NCI-H2227 (cell line): ENCODE data around the gene GIMAP8.
"Not testable (repeated sequence)": the region's sequence is repeated elsewhere in the genome, so short reads cannot be mapped to it uniquely, and the experiment has no call there.

Experiments
- DNase-seq: peaks from one replicate; lab custom pipeline; 2025; ENCODE audit not compliant: unreplicated experiment; lab: John Stamatoyannopoulos, UW

GIMAP8 gene

GRCh38 chr7:150435390-150436073 lies 14.9 kb upstream of the GIMAP8 start:
- DNase-seq, result no peak

- no peak for DNase-seq
Observed at GRCh38 chr7:150439967-150440366, 10.5 kb upstream of the GIMAP8 start.

GRCh38 chr7:150441524-150441923 lies 8.9 kb upstream of the GIMAP8 start:
- no peak for DNase-seq

GRCh38 chr7:150442811-150443210 lies 7.6 kb upstream of the GIMAP8 start:
- no peak for DNase-seq

- DNase-seq, result no peak
Observed at GRCh38 chr7:150443793-150444540, 6.5 kb upstream of the GIMAP8 start.

GRCh38 chr7:150444674-150445365 lies 5.6 kb upstream of the GIMAP8 start:
- no peak for DNase-seq

GRCh38 chr7:150446288-150446938 lies 4.0 kb upstream of the GIMAP8 start:
- no peak for DNase-seq

- no peak for DNase-seq
Observed at GRCh38 chr7:150447966-150448788, 2.3 kb upstream of the GIMAP8 start.

- DNase-seq, result peak; percentile 76
Observed at GRCh38 chr7:150448789-150449147, 1.7 kb upstream of the GIMAP8 start.

- DNase-seq, result no peak
Observed at GRCh38 chr7:150449206-150449952, 1.1 kb upstream of the GIMAP8 start.

GRCh38 chr7:150451097-150451793 lies 815 bp downstream of the GIMAP8 start:
- DNase-seq, result no peak

GRCh38 chr7:150451833-150452461 lies 1.5 kb downstream of the GIMAP8 start:
- no peak for DNase-seq

- no peak for DNase-seq
Observed at GRCh38 chr7:150453181-150453580, 2.8 kb downstream of the GIMAP8 start.

- no peak for DNase-seq
Observed at GRCh38 chr7:150453892-150454291, 3.5 kb downstream of the GIMAP8 start.

- DNase-seq, result not testable (repeated sequence)
Observed at GRCh38 chr7:150457064-150457463, 6.6 kb downstream of the GIMAP8 start.

- DNase-seq, result no peak
Observed at GRCh38 chr7:150458235-150458634, 7.8 kb downstream of the GIMAP8 start.

GRCh38 chr7:150458756-150459155 lies 8.3 kb downstream of the GIMAP8 start:
- no peak for DNase-seq

- DNase-seq, result no peak
Observed at GRCh38 chr7:150461520-150461919, 11.1 kb downstream of the GIMAP8 start.

- no peak for DNase-seq
Observed at GRCh38 chr7:150462413-150462812, 12.0 kb downstream of the GIMAP8 start.
